ENCODE measurements around the gene C6orf47. TPM values are rescaled to one million over a fixed set of nuclear protein-coding genes. Genes with fewer than 3 reads are reported as not detected.

Gene C6orf47
- total RNA-seq, 2 experiments from 2014 or later = 9.6 to 10.5 TPM

DNA sequence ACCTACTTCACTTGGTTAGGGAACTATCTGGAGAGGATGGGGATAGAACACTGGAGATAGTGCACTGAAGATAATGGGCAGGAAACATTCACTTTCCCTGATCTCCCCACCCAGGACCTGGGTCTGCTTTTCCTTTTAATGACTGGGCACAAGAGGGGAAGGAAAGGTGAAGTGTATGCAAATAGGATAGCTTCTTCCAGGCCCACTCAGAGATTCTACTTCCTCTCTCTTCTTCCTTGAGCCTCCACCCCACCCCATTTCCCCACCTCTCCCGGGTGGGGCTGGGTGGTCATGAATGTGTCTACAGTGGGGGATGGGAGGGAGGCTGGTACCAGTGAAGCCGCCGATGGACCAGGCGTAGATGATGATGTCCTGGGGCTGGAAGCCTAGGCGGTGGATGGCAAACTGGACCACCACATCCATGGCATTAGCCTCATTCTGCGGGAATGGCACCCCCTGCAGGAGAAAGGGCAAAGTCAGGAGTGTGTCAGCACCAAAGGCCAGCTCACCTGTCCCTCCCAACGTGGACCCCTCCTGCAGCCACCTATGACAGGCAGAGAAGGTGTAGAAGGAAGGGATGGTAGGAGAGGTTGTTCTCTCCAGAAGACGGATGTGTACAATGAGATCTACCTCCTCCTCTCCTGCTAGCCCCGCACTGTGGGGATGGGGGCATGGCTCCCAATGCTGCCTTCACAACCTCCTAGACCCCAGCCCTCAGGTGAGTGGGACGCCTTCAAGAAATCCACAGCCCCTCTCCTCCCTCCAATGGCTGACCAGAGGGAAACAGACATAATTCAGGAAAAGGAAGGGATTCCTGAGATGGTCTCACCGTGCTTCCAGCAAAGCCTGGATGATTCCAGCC lies 28.9 kb upstream of the C6orf47 start:
- POLR2A ChIA-PET = interaction anchor here (1.0 kb wide), 1 partner anchor 37 kb away, joined by 3 read pairs; the partner anchor contains the start of gene BAG6
- Histone ChIP-seq H3K4me3 (ENCODE audit: low read length) (no peak overlapping the region), H3K27ac (ENCODE audit: low read depth in 1 of 2, low read length in 2 of 2) (no peak overlapping the region), H3K27me3 (ENCODE audit: control insufficient read depth in 1 of 2, insufficient read depth in 2 of 2, low read length in 2 of 2) (no peaks in the 10 kb centered on the region), H3K4me1 (ENCODE audit: insufficient read depth, low read length) (no peaks in the 10 kb centered on the region), H3K36me3 (ENCODE audit: insufficient read depth, low read length) (peaks cover 75% of the 10 kb centered on the region), H3K9me3 (ENCODE audit: control insufficient read depth in 1 of 2, insufficient read depth in 1 of 2, low read length in 2 of 2) (no peaks in the 10 kb centered on the region)
- Mint-ChIP-seq H3K4me1 (ENCODE audit: low read depth) (no peaks in the 10 kb centered on the region), H3K36me3 (ENCODE audit: low read depth) (peaks cover 79% of the 10 kb centered on the region), H3K27me3 (no peaks in the 10 kb centered on the region), H3K9me3 (no peaks in the 10 kb centered on the region), H3K27ac (no peak overlapping the region), H3K4me3 (no peak overlapping the region)
- ATAC-seq (ENCODE audit: poor library complexity) (no peak), DNase-seq (peak in 3 of 14 experiments; percentile 11 to 41 (median 31))
- intact Hi-C loops (cut with DNase I, micrococcal nuclease) = no loop called here
- CTCF ChIA-PET = interaction anchor here (0.6 kb wide), 1 partner anchor 29 kb away, joined by 3 read pairs; the partner anchor contains the start of gene C6orf47
- TF ChIP-seq, protein P1, sequence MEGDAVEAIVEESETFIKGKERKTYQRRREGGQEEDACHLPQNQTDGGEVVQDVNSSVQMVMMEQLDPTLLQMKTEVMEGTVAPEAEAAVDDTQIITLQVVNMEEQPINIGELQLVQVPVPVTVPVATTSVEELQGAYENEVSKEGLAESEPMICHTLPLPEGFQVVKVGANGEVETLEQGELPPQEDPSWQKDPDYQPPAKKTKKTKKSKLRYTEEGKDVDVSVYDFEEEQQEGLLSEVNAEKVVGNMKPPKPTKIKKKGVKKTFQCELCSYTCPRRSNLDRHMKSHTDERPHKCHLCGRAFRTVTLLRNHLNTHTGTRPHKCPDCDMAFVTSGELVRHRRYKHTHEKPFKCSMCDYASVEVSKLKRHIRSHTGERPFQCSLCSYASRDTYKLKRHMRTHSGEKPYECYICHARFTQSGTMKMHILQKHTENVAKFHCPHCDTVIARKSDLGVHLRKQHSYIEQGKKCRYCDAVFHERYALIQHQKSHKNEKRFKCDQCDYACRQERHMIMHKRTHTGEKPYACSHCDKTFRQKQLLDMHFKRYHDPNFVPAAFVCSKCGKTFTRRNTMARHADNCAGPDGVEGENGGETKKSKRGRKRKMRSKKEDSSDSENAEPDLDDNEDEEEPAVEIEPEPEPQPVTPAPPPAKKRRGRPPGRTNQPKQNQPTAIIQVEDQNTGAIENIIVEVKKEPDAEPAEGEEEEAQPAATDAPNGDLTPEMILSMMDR (IDR thresholded peaks at IDR 0.05) = peak; percentile 19

DNA sequence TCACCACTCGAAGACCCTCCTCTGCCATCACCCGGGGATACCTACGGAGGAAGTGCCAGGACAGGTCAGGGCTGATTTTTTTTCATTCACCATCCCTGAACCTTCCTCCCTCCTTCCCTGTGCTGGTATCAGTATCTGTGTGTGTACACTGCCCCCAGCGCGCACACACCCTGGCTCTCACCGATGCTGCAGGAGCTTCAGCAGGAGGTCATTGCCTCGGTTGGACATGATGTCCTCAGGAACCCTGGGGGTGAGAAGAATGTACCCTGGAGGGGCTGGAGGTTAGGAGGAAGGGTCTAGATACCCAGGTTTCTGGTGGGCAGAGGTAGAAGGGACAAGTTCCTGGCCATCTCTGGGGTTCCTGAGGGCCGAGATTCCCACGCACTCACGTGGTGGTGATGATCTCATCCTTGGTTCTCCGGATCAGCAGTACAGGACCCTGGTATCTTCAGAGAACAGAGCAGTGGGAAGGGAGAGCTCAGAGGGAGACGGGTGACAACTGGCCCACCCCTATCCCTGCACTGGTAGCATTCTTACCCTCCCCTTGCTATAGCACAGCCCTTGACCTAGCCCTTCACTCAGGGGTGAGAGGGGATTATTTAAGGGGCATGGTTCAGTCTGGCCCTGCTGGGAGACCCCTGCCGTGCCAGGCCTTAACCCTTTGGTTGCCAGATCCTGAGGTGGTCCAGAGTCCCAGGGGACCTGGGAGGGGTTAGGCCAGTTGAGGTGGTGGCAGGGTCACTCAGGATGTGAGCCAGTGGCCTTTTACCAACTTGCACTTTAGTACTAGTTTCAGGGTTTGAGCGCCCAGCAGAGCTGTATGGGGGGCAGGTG lies 27.5 kb upstream of the C6orf47 start:
- Mint-ChIP-seq H3K9me3 (no peaks in the 10 kb centered on the region), H3K27me3 (no peaks in the 10 kb centered on the region), H3K4me3 (no peak overlapping the region), H3K27ac (no peak overlapping the region), H3K4me1 (ENCODE audit: low read depth) (no peaks in the 10 kb centered on the region), H3K36me3 (ENCODE audit: low read depth) (peaks cover 68% of the 10 kb centered on the region)
- ChIA-PET CTCF (no interaction called here), POLR2A (interaction anchor here (1.0 kb wide), 1 partner anchor 36 kb away, joined by 3 read pairs; the partner anchor contains the start of gene BAG6)
- Histone ChIP-seq H3K9me3 (ENCODE audit: control insufficient read depth in 1 of 2, insufficient read depth in 1 of 2, low read length in 2 of 2) (no peaks in the 10 kb centered on the region), H3K27me3 (ENCODE audit: control insufficient read depth in 1 of 2, insufficient read depth in 2 of 2, low read length in 2 of 2) (no peaks in the 10 kb centered on the region), H3K4me1 (ENCODE audit: insufficient read depth, low read length) (no peaks in the 10 kb centered on the region), H3K27ac (ENCODE audit: low read depth in 1 of 2, low read length in 2 of 2) (no peak overlapping the region), H3K36me3 (ENCODE audit: insufficient read depth, low read length) (peaks cover 65% of the 10 kb centered on the region), H3K4me3 (ENCODE audit: low read length) (no peak overlapping the region)
- DNase-seq (no peak), ATAC-seq (ENCODE audit: poor library complexity) (no peak)
- intact Hi-C loops (cut with DNase I, micrococcal nuclease) = no loop called here
- TF ChIP-seq, protein P1 (IDR thresholded peaks at IDR 0.05) = no peak

DNA sequence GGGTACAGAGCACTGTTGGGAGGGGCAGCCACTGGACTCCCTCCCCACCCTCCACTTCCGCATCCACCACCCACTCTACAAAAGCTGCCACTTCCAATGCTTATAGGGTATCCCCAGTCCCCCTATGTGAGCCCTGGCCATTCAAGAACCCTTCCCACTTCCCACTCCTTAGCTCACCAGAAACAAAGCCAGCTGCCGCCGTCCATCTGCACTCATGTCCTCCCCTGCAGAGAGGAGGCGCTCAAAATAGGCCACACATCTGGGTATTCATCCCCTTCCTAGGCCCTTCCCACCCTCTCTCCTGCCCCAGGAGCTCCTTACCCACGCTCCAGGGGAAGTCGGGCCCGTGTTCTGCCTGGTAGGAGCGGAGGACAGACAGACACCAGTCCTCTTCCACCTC lies 26.7 kb upstream of the C6orf47 start:
- H3K36me3 ChIP-seq (ENCODE audit: insufficient read depth, low read length) = peaks cover 58% of the 10 kb centered on the region
- TF ChIP-seq, protein P1 (IDR thresholded peaks at IDR 0.05) = no peak
- H3K4me3 ChIP-seq (ENCODE audit: low read length) = no peak overlapping the region
- ATAC-seq (ENCODE audit: poor library complexity) (no peak), DNase-seq (no peak)
- H3K27me3 ChIP-seq (ENCODE audit: control insufficient read depth in 1 of 2, insufficient read depth in 2 of 2, low read length in 2 of 2) = no peaks in the 10 kb centered on the region
- no peak overlapping the region for H3K27ac ChIP-seq (ENCODE audit: low read depth in 1 of 2, low read length in 2 of 2)
- no peaks in the 10 kb centered on the region for H3K9me3 ChIP-seq (ENCODE audit: control insufficient read depth in 1 of 2, insufficient read depth in 1 of 2, low read length in 2 of 2)
- H3K4me1 Mint-ChIP-seq (ENCODE audit: low read depth) = no peaks in the 10 kb centered on the region
- no peak overlapping the region for H3K4me3 Mint-ChIP-seq
- no peaks in the 10 kb centered on the region for H3K27me3 Mint-ChIP-seq
- POLR2A ChIA-PET = no interaction called here
- H3K36me3 Mint-ChIP-seq (ENCODE audit: low read depth) = peaks cover 61% of the 10 kb centered on the region
- H3K27ac Mint-ChIP-seq = no peak overlapping the region
- H3K9me3 Mint-ChIP-seq = no peaks in the 10 kb centered on the region
- intact Hi-C loops (cut with DNase I, micrococcal nuclease) = no loop called here
- CTCF ChIA-PET = no interaction called here
- H3K4me1 ChIP-seq (ENCODE audit: insufficient read depth, low read length) = no peaks in the 10 kb centered on the region

Data from CD4-positive, alpha-beta T cell (primary cell).